IMR-90 (cell line): ENCODE results near the gene KRTAP21-2. TPM values are rescaled to one million over a fixed set of nuclear protein-coding genes. Genes with fewer than 3 reads are reported as not detected.

Source experiments
- ATAC-seq: fragments of 200-7000 bp; cut with Tn5 transposase; 2 replicates; pipeline ENCODE4 v1.9.1; 2020; ENCODE audit warnings: low read depth, mild to moderate bottlenecking, moderate library complexity
- BruUV-seq: library from RNA; stranded (reverse); fragments of 400-500 nt; replicated peaks from 2 replicates; lab custom pipeline; 2021; lab: Mats Ljungman, UMichigan
- CTCF ChIA-PET: fragments of 300-600 bp; formaldehyde crosslinking; extraction: SDS; loops from one replicate; lab custom pipeline; 2021; ENCODE audit warnings: antibody characterized with exemption; lab: Yijun Ruan, JAX
- POLR2A ChIA-PET: fragments of 300-600 bp; sonication (Branson Sonifier 250); formaldehyde crosslinking; loops from one replicate; lab custom pipeline; 2022; ENCODE audit warnings: antibody characterized with exemption; ENCODE audit not compliant: unreplicated experiment; lab: Charles Lee
- DNase-seq: peaks from one replicate; pipeline ENCODE4 v3.0.0; 2013
- H2AFZ ChIP-seq: replicated peaks from 2 replicates; pipeline ENCODE3; 2013; ENCODE audit warnings: low read length, mild to moderate bottlenecking; ENCODE audit not compliant: poor library complexity
- H2AK5ac ChIP-seq: 2 replicates; pipeline ENCODE4 v1.6.1; 2013; ENCODE audit warnings: low read depth, low read length, inconsistent platforms
- H2AK9ac ChIP-seq: replicated peaks from 2 replicates; pipeline ENCODE3; 2013; ENCODE audit warnings: mild to moderate bottlenecking, low read depth, low read length, moderate library complexity; ENCODE audit not compliant: poor library complexity
- H2BK120ac ChIP-seq: 2 replicates; pipeline ENCODE4 v1.6.1; 2013; ENCODE audit warnings: low read depth, low read length, inconsistent platforms
- H2BK15ac ChIP-seq: 3 replicates; pipeline ENCODE4 v1.6.1; 2013; ENCODE audit warnings: low read depth, low read length, inconsistent platforms
- H2BK20ac ChIP-seq: 2 replicates; pipeline ENCODE4 v1.6.1; 2013; ENCODE audit warnings: low read depth, mild to moderate bottlenecking, inconsistent platforms, low read length, moderate library complexity
- H2BK5ac ChIP-seq: 2 replicates; pipeline ENCODE4 v1.6.1; 2013; ENCODE audit warnings: mild to moderate bottlenecking, low read depth, low read length, inconsistent platforms; ENCODE audit not compliant: poor library complexity, severe bottlenecking
- H3K14ac ChIP-seq: replicated peaks from 2 replicates; pipeline ENCODE4 v1.6.1; 2013; ENCODE audit warnings: low read depth, low read length, inconsistent platforms
- H3K18ac ChIP-seq: 2 replicates; pipeline ENCODE4 v1.6.1; 2013; ENCODE audit warnings: low read depth, low read length, control low read depth
- H3K23ac ChIP-seq: 2 replicates; pipeline ENCODE4 v1.6.1; 2013; ENCODE audit warnings: low read depth, low read length, inconsistent platforms
- H3K27ac ChIP-seq: 2 replicates; pipeline ENCODE4 v1.5.1; 2013; ENCODE audit warnings: mild to moderate bottlenecking, control low read depth, low read length; ENCODE audit not compliant: insufficient read depth
- H3K27me3 ChIP-seq: 2 replicates; pipeline ENCODE4 v1.6.1; 2013; ENCODE audit warnings: low read length; ENCODE audit not compliant: control insufficient read depth, insufficient read depth
- H3K36me3 ChIP-seq: 2 replicates; pipeline ENCODE4 v1.6.1; 2013; ENCODE audit warnings: low read length, mixed read lengths; ENCODE audit not compliant: control insufficient read depth, insufficient read depth
- H3K4ac ChIP-seq: 2 replicates; pipeline ENCODE4 v1.6.1; 2013; ENCODE audit warnings: low read depth, low read length, inconsistent platforms
- H3K4me1 ChIP-seq: 2 replicates; pipeline ENCODE4 v1.6.1; 2013; ENCODE audit warnings: low read length, mixed read lengths; ENCODE audit not compliant: control insufficient read depth, insufficient read depth
- H3K4me2 ChIP-seq: 2 replicates; pipeline ENCODE4 v1.6.1; 2013; ENCODE audit warnings: low read depth, mild to moderate bottlenecking, control low read depth, low read length, moderate library complexity
- H3K4me3 ChIP-seq: 2 replicates; pipeline ENCODE4 v1.5.1; 2013; ENCODE audit warnings: low read depth, mild to moderate bottlenecking, control low read depth, low read length, moderate library complexity; ENCODE audit not compliant: insufficient read depth
- H3K56ac ChIP-seq: 2 replicates; pipeline ENCODE4 v1.6.1; 2013; ENCODE audit warnings: low read length, inconsistent platforms; ENCODE audit not compliant: insufficient read depth; ENCODE audit errors: extremely low read depth
- H3K79me1 ChIP-seq, 2 experiments: 2 replicates each; pipeline ENCODE4 v1.6.1; 2013; ENCODE audit warnings: low read length in 2 of 2, inconsistent platforms in 1 of 2, low read depth in 1 of 2
- H3K9ac ChIP-seq: 2 replicates; pipeline ENCODE4 v1.6.1; 2013; ENCODE audit warnings: low read depth, low read length, control low read depth
- H3K9me1 ChIP-seq: 2 replicates; pipeline ENCODE4 v1.6.1; 2013; ENCODE audit warnings: low read length, inconsistent platforms; ENCODE audit not compliant: insufficient read depth
- H3K9me3 ChIP-seq: 2 replicates; pipeline ENCODE4 v1.6.1; 2013; ENCODE audit warnings: low read length; ENCODE audit not compliant: control insufficient read depth, insufficient read depth
- H4K20me1 ChIP-seq: 2 replicates; pipeline ENCODE4 v1.6.1; 2013; ENCODE audit warnings: low read length, inconsistent platforms; ENCODE audit not compliant: insufficient read depth
- H4K5ac ChIP-seq: 2 replicates; pipeline ENCODE4 v1.6.1; 2013; ENCODE audit warnings: mild to moderate bottlenecking, low read depth, low read length, control low read depth
- H4K8ac ChIP-seq, 2 experiments: 2 replicates each; pipeline ENCODE4 v1.6.1; 2013; ENCODE audit warnings: low read depth in 2 of 2, low read length in 2 of 2, control low read depth in 1 of 2, inconsistent platforms in 1 of 2
- H4K91ac ChIP-seq: 2 replicates; pipeline ENCODE4 v1.6.1; 2013; ENCODE audit warnings: low read depth, low read length, inconsistent platforms; ENCODE audit not compliant: insufficient read depth
- BHLHE40 ChIP-seq: fragments of 150-350 bp; IDR thresholded peaks from 2 replicates; pipeline ENCODE4 v1.6.1; 2016; ENCODE audit warnings: mild to moderate bottlenecking, low read depth, low read length
- CEBPB ChIP-seq: IDR thresholded peaks from 2 replicates; pipeline ENCODE4 v1.6.1; 2012; ENCODE audit warnings: low read depth, low read length, improper control_type of control experiment
- CHD1 ChIP-seq: IDR thresholded peaks from 2 replicates; pipeline ENCODE4 v1.6.1; 2012; ENCODE audit warnings: low read depth, low read length, improper control_type of control experiment
- FOS ChIP-seq: fragments of 150-350 bp; IDR thresholded peaks from 2 replicates; pipeline ENCODE4 v1.6.1; 2016; ENCODE audit warnings: low read depth, low read length
- MAFK ChIP-seq: IDR thresholded peaks from 2 replicates; pipeline ENCODE4 v1.6.1; 2012; ENCODE audit warnings: low read depth, low read length, improper control_type of control experiment
- MAZ ChIP-seq: IDR thresholded peaks from 2 replicates; pipeline ENCODE4 v1.6.1; 2012; ENCODE audit warnings: low read depth, mild to moderate bottlenecking, low read length, improper control_type of control experiment, moderate library complexity, borderline replicate concordance
- MXI1 ChIP-seq: IDR thresholded peaks from 2 replicates; pipeline ENCODE4 v1.6.1; 2012; ENCODE audit warnings: low read depth, mild to moderate bottlenecking, low read length, moderate library complexity, borderline replicate concordance
- NFE2L2 ChIP-seq: fragments of 150-350 bp; IDR thresholded peaks from 2 replicates; pipeline ENCODE4 v1.6.1; 2016; ENCODE audit warnings: low read depth, mild to moderate bottlenecking, low read length
- POLR2A ChIP-seq: IDR thresholded peaks from 2 replicates; pipeline ENCODE4 v1.6.1; 2012; ENCODE audit warnings: mild to moderate bottlenecking, low read depth, low read length
- RAD21 ChIP-seq: IDR thresholded peaks from 2 replicates; pipeline ENCODE4 v1.6.1; 2012; ENCODE audit warnings: low read length, improper control_type of control experiment
- RCOR1 ChIP-seq: IDR thresholded peaks from 2 replicates; pipeline ENCODE4 v1.6.1; 2012; ENCODE audit warnings: mild to moderate bottlenecking, low read length, improper control_type of control experiment; ENCODE audit not compliant: insufficient replicate concordance
- RFX5 ChIP-seq: IDR thresholded peaks from 2 replicates; pipeline ENCODE4 v1.8.0; 2012; ENCODE audit warnings: low read depth, mild to moderate bottlenecking, low read length, moderate library complexity
- SMC3 ChIP-seq: fragments of 150-350 bp; IDR thresholded peaks from 2 replicates; pipeline ENCODE4 v1.6.1; 2016; ENCODE audit warnings: low read depth, mild to moderate bottlenecking, antibody characterized with exemption, low read length, moderate library complexity
- USF2 ChIP-seq: fragments of 150-350 bp; IDR thresholded peaks from 2 replicates; pipeline ENCODE4 v1.6.1; 2017; ENCODE audit warnings: mild to moderate bottlenecking, antibody characterized with exemption, low read length, low read depth
- WGBS, 2 experiments: methylation state at CpG; one replicate each; pipeline versions ENCODE4 v1.1.5 to v1.1.7; 2013; ENCODE audit warnings: missing lambda C conversion rate in 2 of 2; ENCODE audit not compliant: insufficient read length in 1 of 2; ENCODE audit errors: extremely low coverage in 2 of 2; 5-methylcytosine and 5-hydroxymethylcytosine counted together
- dilution Hi-C: fragments of 300-500 bp; cut with HindIII; formaldehyde crosslinking; loops from one replicate; pipeline ENCODE4 v1.14.3; 2018; ENCODE audit warnings: low sequenced_read_pairs; ENCODE audit not compliant: unreplicated experiment
- in situ Hi-C: fragments of 300-500 bp; cut with MboI; formaldehyde crosslinking; loops from 3 replicates; pipeline ENCODE4 v1.14.3; 2019; ENCODE audit warnings: low sequenced_read_pairs, inconsistent platforms, mixed read lengths
- intact Hi-C: fragments of 100-400 bp; cut with micrococcal nuclease; formaldehyde crosslinking; loops from 2 replicates; pipeline ENCODE4 v1.10.0; 2022
- polyA plus RNA-seq, 3 experiments: library from polyadenylated mRNA; depleted of rRNA; stranded (reverse); fragments of >200 nt; gene quantifications; 2 replicates each; pipeline ENCODE4 v1.2.3, GENCODE V29; 2012; ENCODE audit warnings: low replicate concordance in 1 of 3
- total RNA-seq: library from RNA; depleted of rRNA; stranded (reverse); fragments of >200 nt; gene quantifications from 2 replicates; pipeline ENCODE4 v1.2.3, GENCODE V29; 2012
- TF ChIP-seq, protein P1 (sequence below): conservative IDR thresholded peaks from 2 replicates; pipeline ENCODE4 v1.5.1; 2012; ENCODE audit warnings: mild to moderate bottlenecking, low read depth, low read length, improper control_type of control experiment
- TF ChIP-seq, protein P2 (sequence below): fragments of 150-350 bp; IDR thresholded peaks from 2 replicates; pipeline ENCODE4 v1.6.1; 2016; ENCODE audit warnings: low read depth, mild to moderate bottlenecking, low read length, moderate library complexity, borderline replicate concordance

KRTAP21-2 gene
- total and polyA plus RNA-seq, 2 of the 4 experiments (the other 2 are of a cell fraction): not detected

GRCh38 chr21:30726726-30727125 lies 20.3 kb downstream of the KRTAP21-2 start:
- Histone ChIP-seq H4K91ac (no peak overlapping the region), H3K23ac (no peak overlapping the region), H3K18ac (no peak overlapping the region), H3K27ac (no peak overlapping the region), H4K20me1 (no peaks in the 10 kb centered on the region), H4K8ac (no peak overlapping the region), H3K4me3 (no peak overlapping the region), H3K4me2 (no peak overlapping the region), H3K9me1 (no peaks in the 10 kb centered on the region), H2BK20ac (no peak overlapping the region), H3K27me3 (no peaks in the 10 kb centered on the region), H3K36me3 (no peaks in the 10 kb centered on the region), H3K79me1 (no peaks in the 10 kb centered on the region), H3K9me3 (peaks cover 5% of the 10 kb centered on the region), H3K4me1 (no peaks in the 10 kb centered on the region), H3K9ac (no peak overlapping the region), H2BK15ac (no peak overlapping the region), H3K56ac (no peak overlapping the region), H2AK9ac (no peak overlapping the region), H2BK120ac (no peak overlapping the region), H2AK5ac (no peak overlapping the region), H3K4ac (no peak overlapping the region), H4K5ac (no peak overlapping the region), H2BK5ac (no peak overlapping the region), H3K14ac (no peak overlapping the region), H2AFZ (no peak overlapping the region)
- no peak for DNase-seq
- ATAC-seq: no peak
- POLR2A ChIA-PET: no interaction called here
- intact Hi-C loops (no loop called here), dilution Hi-C loops (no loop called here), in situ Hi-C loops (no loop called here)
- CTCF ChIA-PET: no interaction called here
- BruUV-seq: no TSS peak
- TF ChIP-seq RCOR1 (no peak), RAD21 (no peak), USF2 (no peak), CHD1 (no peak), NFE2L2 (no peak), BHLHE40 (no peak), MXI1 (no peak), POLR2A (no peak), FOS (no peak), SMC3 (no peak), CEBPB (no peak), MAZ (no peak), MAFK (no peak), RFX5 (no peak)
- TF ChIP-seq, protein P1, sequence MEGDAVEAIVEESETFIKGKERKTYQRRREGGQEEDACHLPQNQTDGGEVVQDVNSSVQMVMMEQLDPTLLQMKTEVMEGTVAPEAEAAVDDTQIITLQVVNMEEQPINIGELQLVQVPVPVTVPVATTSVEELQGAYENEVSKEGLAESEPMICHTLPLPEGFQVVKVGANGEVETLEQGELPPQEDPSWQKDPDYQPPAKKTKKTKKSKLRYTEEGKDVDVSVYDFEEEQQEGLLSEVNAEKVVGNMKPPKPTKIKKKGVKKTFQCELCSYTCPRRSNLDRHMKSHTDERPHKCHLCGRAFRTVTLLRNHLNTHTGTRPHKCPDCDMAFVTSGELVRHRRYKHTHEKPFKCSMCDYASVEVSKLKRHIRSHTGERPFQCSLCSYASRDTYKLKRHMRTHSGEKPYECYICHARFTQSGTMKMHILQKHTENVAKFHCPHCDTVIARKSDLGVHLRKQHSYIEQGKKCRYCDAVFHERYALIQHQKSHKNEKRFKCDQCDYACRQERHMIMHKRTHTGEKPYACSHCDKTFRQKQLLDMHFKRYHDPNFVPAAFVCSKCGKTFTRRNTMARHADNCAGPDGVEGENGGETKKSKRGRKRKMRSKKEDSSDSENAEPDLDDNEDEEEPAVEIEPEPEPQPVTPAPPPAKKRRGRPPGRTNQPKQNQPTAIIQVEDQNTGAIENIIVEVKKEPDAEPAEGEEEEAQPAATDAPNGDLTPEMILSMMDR: no peak
- TF ChIP-seq, protein P2, sequence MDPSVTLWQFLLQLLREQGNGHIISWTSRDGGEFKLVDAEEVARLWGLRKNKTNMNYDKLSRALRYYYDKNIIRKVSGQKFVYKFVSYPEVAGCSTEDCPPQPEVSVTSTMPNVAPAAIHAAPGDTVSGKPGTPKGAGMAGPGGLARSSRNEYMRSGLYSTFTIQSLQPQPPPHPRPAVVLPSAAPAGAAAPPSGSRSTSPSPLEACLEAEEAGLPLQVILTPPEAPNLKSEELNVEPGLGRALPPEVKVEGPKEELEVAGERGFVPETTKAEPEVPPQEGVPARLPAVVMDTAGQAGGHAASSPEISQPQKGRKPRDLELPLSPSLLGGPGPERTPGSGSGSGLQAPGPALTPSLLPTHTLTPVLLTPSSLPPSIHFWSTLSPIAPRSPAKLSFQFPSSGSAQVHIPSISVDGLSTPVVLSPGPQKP: no peak
- WGBS, 2 experiments: no CpG with 5 or more reads among the region's 1 CpG
